GM19239 (cell line): ENCODE measurements around the gene SERGEF.
"Not testable (repeated sequence)": the region's sequence is repeated elsewhere in the genome, so short reads cannot be mapped to it uniquely, and the experiment has no call there.

Experiments
- DNase-seq: peaks from one replicate; pipeline ENCODE4 v3.0.0; 2011; ENCODE audit warnings: low spot score; ENCODE audit not compliant: insufficient read length
- FAIRE-seq: peaks from 2 replicates; lab custom pipeline; 2011; peaks lifted over from hg19 to GRCh38; lab: Jason Lieb, UNC

The SERGEF gene

GRCh38 chr11:17917556-17917955 lies 95.3 kb downstream of the SERGEF start:
- FAIRE-seq (no peak), DNase-seq (no peak)

DNA sequence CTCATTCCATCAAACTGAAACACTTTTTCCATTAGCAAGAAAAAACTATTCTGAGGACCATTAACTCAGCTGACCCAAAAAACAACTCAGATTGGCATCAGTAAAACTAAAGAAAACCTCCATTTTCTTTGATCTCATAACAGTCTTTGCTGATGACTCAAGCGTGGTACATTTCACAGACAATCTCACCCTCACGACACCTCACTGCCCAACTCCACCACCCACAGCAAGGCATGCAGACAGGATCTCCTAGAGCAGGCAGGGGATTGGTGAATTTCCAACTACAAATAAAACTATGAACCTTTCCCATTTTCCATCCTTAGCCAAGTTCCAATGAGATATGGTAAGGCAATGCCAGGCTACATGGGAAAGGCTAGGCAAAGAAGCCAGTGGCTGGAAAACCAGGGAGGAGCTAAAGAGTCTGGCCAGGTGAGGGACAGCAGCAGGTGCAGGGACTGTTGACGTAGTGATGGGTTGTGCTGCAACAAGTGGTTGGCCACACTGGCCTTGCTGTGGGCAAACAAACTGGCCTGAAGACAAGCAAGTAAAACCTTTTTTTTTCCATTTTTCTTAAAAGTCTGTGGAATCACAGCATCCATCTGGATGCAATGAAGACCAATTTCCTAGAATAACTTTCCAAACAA lies 97.2 kb downstream of the SERGEF start:
- DNase-seq (no peak), FAIRE-seq (no peak)

DNA sequence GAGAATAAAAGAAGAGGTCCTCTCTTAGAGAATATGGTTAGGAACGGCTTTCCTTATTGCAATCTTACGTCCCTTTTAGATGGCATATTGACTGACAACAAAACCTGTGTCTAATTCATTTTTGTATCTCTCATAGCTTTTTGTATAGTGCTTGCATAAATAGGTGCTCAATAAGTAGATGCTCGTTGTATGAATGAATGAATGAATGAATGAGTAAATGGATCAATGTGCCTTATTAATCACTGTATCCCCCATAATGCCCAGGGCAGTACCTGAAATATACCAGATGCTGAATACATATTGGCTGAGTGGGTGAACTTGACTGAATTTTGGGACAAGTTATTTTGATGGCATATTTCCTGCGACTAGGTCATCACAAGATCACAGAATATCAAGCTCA lies 97.9 kb downstream of the SERGEF start:
- DNase-seq (no peak), FAIRE-seq (peak; percentile 60)

DNA sequence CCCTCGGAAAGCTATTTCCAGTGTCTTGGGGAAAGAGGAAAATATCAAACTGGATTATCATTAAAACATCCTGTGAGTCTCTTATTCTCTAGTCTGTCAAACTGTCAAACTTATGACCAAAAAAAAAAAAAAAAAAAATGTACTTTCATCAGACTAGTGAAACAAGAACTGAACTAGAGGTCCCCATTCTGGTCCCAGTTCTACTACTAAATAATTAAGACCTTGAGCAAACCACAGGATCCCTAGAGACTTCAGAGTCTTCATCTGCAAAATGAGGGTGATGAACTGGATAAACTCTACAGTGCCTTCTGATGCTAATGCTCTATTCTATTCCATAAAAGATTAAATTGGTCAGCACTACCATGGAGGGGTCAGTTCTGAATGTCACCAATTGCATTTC lies 105.8 kb downstream of the SERGEF start:
- DNase-seq (no peak), FAIRE-seq (no peak)

GRCh38 chr11:17906436-17906835 lies 106.4 kb downstream of the SERGEF start:
- no peak for FAIRE-seq

GRCh38 chr11:17905477-17905876 lies 107.4 kb downstream of the SERGEF start:
- FAIRE-seq: peak; percentile 73
- peak; percentile 28 for DNase-seq

More at GRCh38 chr11:17906436-17906835, 106.4 kb downstream of the SERGEF start:
- no peak for DNase-seq

DNA sequence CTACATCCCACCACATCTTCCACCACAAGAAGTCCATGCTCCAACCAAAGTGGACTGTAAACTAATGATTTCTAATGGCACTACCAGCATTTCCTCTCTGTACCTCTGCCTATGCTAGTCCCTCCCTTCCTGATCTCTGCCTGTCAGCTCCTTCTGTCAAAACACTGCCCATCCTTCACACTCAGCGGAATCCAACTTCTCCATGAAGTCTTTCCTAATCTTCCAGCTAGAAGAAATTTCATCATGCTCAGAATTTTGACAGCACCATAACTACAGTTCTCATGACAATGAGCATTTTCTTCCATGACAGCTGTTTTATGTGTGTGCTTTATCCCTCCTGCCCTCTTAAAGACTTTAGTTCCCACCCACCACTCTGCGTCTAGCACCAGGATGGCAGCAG lies 111.4 kb downstream of the SERGEF start:
- FAIRE-seq: no peak
- DNase-seq: no peak

DNA sequence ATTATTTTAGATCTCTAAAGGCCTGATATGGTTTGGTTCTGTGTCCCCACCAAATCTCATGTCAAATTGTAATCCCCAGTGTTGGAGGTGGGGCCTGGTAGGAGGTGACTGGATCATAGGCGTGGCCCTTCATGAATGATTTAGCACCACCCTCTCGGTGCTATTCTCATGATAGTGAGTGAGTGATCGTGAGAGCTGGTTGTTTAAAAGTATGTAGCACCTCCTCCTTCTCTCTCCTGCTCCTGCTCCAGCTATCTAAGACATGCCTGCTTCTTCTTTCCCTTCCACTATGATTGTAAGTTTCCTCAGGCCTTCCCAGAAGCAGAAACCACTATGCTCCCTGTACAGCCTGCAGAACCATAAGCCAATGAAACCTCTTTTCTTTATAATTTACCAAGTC lies 114.1 kb downstream of the SERGEF start:
- FAIRE-seq (no peak), DNase-seq (no peak)

GRCh38 chr11:17898071-17898470 lies 114.8 kb downstream of the SERGEF start:
- FAIRE-seq: no peak
- no peak for DNase-seq

DNA sequence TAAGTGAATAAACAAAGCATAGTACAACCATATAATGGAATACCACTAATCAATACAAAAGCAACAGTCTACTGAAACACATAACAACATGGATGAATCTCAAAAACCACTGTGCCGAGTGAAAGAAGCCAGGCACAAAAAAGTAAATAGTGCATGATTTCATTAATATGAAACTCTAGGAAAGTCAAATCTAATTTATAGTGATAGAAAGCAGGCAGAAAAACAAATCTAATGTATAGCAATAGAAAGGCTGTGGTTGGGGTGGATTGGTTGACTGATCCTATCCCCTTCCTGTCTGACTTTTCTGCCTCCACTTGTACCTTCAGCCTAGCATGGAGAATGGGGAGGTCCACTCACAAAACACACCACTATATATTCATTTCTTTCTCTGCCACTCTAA lies 115.4 kb downstream of the SERGEF start:
- FAIRE-seq: no peak
- no peak for DNase-seq

GRCh38 chr11:17896496-17897151 lies 116.2 kb downstream of the SERGEF start:
- not testable (repeated sequence) for FAIRE-seq

GRCh38 chr11:17894929-17895658 lies 117.8 kb downstream of the SERGEF start:
- DNase-seq: no peak
- FAIRE-seq: no peak

More at GRCh38 chr11:17896496-17897151, 116.2 kb downstream of the SERGEF start:
- DNase-seq: not testable (repeated sequence)

DNA sequence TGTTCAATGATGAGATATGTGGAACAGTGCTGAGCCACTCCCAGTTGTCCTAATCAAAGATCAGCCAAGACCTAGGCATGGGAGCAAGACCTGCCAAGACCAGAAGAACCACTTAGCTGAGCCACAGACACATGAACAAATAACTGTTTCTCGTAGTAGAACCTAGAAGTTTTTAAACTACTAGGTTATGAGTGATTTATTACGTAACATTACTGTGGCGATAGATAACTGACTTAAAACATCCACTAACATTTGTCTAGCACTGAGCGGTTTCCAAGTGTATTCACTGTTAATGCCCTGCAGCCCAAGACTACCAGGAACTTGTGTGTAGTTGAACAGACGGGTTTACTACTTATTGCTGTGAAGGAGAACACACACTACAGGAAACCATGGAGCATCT lies 120.4 kb downstream of the SERGEF start:
- no peak for DNase-seq
- FAIRE-seq: no peak

DNA sequence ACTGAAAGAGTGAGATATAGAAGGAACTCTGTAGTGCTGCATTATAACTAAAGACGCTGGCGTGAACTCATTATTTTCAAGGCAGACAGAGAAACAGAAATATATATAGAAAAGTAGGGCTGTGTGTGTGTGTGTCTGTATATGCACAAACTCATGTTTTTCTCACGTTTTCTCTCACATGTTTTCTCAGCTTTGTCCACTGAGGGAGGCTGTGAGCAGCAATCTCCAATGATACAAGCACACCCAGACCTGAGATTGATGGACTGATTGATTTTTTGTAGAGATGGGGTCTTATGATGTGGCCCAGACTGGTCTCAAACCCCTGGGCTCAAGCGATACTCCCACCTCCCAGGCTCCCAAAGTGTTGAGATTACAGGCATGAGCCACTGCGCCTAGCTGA lies 122.5 kb downstream of the SERGEF start:
- no peak for DNase-seq
- no peak for FAIRE-seq

DNA sequence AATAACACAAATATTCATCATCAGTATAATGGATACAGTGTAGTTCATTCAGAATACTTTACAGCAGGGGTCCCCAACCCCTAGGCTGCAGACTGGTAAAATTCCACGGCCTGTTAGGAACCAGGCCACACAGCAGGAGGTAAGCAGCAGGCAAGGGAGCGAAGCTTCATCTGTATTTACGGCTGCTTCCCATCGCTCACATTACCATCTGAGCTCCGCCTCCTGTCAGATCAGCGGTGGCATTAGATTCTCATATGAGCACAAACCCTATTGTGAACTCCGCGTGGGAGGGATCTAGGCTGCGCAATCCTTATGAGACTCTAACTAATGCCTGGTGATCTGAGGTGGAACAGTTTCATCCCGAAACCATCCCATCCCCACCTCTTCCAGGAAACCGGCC lies 125.1 kb downstream of the SERGEF start:
- DNase-seq: no peak
- FAIRE-seq: no peak

DNA sequence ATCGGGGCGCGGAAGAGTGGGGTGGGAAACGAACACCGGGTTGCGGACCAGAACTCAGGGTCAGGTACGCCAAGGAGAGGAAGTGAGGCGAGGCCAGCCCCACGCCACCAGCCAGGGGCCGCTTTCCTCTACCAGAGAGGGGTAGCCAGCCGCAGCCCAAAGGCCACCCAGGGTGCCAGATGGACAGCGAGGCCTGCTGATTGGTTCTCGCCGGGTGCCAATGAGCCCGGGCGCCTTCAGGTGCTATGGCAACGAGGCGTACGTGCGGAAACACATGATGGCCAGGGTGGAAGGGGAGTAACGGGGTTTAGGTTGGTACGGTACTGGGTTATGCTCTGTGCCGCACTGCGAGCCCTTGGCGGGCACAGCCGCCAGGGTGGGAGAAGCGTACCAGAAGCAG lies 128.9 kb downstream of the SERGEF start:
- no peak for FAIRE-seq
- DNase-seq: no peak

DNA sequence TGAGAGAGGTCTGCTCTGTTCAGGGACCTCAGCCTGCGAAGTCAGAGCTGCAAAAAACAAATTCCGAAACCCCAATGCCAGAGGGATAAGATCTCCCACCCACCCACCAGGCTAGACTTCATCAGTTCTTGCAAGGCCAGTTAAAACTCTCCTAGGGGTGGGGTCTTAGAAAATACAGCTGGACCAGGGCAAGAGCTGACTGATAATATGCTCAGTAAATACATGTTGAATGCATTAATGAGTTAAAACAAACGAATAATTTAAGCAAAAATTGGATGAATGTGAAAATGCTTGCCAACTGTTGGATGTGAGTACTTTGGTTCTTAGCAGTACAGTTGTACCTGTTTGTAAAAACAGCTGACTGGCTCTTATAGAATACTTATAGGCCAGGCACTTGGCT lies 129.8 kb downstream of the SERGEF start:
- FAIRE-seq (no peak), DNase-seq (no peak)

GRCh38 chr11:17878743-17879142 lies 134.1 kb downstream of the SERGEF start:
- FAIRE-seq (no peak), DNase-seq (no peak)

- FAIRE-seq: peak; percentile 11
- no peak for DNase-seq
Observed at GRCh38 chr11:17877886-17878285, 135.0 kb downstream of the SERGEF start.

DNA sequence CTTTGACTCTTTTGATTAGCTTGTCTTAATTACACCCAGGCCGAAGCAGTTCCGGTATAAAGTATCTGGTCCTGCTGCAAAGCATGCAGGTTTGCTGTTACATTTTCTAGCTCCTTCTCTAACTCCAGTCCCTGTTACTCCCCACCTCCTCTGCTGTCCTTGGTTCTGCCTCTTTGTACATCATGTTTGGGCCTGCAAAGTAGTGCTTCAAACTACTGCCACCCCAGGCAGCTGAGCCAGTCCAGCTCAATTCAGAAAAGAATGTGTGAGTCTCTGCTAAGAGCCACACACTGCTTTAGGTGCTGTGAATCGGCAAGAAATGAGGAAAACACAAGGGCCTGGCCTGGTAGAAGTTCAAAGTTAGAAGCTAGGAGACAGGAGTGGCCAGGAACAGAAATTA lies 136.0 kb downstream of the SERGEF start:
- FAIRE-seq: no peak
- no peak for DNase-seq

- FAIRE-seq: no peak
Observed at GRCh38 chr11:17875891-17876290, 137.0 kb downstream of the SERGEF start.

More at GRCh38 chr11:17875891-17876290, 137.0 kb downstream of the SERGEF start:
- no peak for DNase-seq
